Right ventricle myocardium superior (tissue), 1 donor: ENCODE data around the gene CEP131. TPM values are rescaled to one million over a fixed set of nuclear protein-coding genes. Genes with fewer than 3 reads are reported as not detected.

Experiments used
- ATAC-seq: fragments of 200-7000 bp; cut with Tn5 transposase; one replicate; pipeline ENCODE4 v1.9.1; 2020; ENCODE audit warnings: mild to moderate bottlenecking; ENCODE audit not compliant: poor library complexity
- DNase-seq: peaks from one replicate; pipeline ENCODE4 v3.0.0-alpha.2; 2020
- intact Hi-C: fragments of 100-400 bp; cut with DNase I; formaldehyde crosslinking; loops from one replicate; pipeline ENCODE4 v1.11.2; 2022
- total RNA-seq: library from RNA; stranded (reverse); fragmentation: NEBNext Ultra II Directional; extraction: Animal tissue kit (Norgen Biotek cat#: 25700); gene quantifications from one replicate; pipeline ENCODE4 v1.2.1, GENCODE V29; 2021
- donor health status: DM: no; HTN: yes; CAD: no; lungs with severe emphysema.

Gene CEP131
- total RNA-seq, 1 donor from 2014 or later: 11.1 TPM

DNA sequence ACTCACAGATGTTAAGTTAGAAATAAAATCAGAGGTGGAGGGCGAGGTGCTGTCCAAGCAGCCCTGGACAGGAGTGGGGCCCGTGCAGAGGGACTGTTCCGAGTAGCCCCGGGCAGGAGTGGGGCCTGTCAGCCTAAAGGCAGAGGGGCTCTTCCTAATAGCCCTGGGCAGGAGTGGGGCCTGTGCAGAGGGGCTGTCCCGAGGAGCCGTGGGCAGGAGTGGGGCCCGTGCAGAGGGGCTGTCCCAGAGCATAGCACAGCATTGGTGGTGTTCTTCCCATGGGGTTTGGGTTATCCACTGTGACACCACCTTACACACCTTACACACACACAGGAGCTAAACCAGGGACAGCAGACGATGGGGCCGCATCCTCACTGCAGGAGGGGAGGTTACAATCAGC is 10.4 kb downstream of the CEP131 start:
- DNase-seq (no peak), ATAC-seq (no peak)
- intact Hi-C loops: no loop called here

DNA sequence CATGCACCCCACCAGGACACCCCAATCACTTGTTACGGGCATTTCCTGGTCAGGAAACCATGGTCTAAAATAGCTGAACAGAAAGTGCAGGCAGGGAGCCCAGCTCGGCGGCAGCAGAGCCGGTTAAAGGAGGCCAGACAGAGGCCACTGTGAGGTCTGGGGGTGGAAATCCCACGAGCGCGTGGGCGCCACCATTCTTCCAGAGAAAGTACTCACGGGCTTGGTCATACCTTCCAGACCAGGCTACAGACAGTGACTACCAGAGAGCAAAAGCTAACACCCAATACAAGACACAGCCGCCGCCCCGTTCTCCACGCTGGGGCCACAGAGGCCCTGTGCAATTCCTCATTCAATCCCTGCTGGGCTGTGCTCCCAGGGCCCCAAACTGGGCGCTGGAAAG is 11.9 kb downstream of the CEP131 start:
- ATAC-seq: no peak
- intact Hi-C loops: no loop called here
- DNase-seq: no peak

DNA sequence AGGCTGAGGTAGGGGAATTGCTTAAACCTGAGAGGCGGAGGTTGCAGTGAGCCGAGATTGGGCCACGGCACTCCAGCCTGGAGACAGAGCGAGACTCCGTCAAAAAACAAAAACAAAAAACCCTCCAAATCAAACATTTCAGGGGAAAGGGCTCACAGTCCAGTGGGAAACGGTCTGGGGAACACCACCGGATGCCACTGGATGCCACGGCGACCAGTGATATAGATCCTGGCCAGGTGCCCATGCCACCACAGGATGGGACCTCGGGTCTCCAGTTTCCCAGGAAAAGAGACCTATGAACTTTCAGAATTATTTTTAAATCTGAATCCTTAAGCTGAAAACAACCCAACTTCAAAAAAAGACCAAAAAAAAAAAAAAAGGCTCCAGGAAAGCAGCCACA is 12.3 kb downstream of the CEP131 start:
- ATAC-seq (no peak), DNase-seq (no peak)
- intact Hi-C loops: no loop called here

DNA sequence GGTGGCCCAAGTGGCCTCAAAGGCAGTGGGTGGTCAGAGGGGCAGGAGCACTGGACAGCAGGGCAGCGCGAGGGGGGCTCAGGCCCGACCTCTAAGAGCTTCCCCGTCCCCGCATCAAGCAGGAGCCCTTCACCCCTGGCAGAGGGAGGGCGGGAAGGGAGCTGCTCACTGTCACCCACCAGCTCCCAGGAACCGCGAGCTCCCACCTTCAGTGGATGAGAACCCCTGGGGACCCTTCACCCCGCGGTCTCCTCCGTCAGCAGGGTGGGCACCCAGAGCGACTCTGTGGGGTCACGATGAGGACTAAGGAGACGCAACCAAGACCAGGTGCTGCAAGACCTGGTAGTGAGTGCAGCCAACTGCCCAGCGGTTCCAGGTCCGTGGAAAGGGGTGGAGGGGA is 13.6 kb downstream of the CEP131 start:
- intact Hi-C loops: no loop called here
- ATAC-seq (no peak), DNase-seq (no peak)

DNA sequence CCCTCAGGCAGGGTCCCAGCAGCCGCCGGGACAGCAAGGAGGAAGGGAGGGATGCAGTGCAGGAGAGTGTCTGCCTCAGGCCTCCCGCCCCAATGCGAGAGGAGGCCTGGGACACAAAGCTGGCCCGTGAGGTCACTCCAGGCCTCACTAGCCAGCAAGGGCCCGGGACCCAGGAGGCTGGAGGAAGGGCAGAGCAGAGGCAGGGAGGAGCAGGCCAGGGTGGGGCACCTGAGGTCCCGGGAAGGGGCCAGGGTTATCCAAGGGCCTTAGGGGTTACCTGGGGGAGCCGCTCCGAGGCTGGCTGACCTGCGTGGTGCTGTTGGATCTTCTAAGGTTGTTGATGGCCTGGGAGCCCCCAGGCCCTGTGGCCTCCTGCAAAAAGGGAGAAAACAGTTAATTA is 14.1 kb downstream of the CEP131 start:
- DNase-seq (no peak), ATAC-seq (no peak)
- intact Hi-C loops: no loop called here

DNA sequence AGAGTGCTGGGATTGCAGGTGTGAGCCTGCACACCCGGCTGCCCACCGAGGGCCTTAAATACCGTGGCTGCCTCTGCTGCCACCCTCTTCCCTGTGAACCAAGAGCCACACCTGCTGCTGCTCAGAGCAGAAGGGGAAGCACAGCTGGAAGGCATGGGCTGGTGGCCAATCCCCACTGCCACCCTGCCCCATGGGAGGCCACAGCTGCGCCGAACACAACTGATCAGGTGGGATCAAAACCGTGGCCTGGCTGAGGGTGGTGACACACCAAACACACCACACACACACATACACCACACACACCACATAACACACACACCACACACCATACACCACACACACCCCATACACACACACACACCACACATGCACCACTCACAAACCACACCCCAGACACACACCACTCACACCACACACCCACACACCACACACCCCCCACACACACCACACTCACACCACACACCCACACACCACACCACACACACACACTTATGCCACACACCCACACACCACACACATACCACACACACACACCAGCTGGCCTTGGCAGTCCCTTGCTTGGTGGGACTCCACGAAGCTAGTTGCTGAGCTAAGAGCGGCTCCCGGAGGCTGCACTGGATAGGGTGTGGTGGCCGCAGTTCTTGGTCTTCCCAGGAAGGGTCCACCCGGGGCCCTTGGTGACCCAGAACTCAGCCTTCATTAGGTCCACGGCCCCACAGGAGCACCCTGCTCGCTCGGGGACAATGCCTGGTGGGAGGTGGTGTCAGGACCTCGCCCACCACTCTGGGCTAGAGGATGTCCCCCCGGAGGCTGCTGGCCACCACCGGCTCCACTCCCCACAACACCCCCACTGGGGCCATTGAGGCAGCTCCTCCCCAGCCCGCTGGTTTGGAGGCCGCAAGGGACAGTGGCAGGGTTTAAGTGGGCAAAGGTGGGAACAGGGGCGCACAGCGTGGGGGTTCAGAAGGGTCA is 14.9 kb downstream of the CEP131 start:
- ATAC-seq (no peak), DNase-seq (no peak)
- intact Hi-C loops: no loop called here

DNA sequence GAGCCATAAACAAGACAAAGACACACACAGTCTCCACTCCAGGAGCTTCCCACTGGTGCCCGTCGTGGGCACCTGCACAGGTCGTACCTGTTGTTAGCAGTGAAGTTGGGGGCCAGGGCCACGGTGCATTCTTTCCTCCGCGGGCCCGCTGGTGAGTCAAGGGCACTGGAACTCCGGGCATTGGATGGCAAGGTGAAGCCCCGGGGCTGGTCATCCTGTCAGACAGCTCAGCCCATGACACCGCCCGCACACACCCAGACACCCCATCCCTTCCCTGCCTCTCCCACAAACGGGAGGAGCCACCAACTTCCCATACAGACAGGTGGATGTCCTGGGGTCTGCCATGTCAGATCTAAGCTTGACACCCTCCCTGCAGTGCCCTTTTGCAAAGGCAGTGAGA is 16.1 kb downstream of the CEP131 start:
- DNase-seq: no peak
- intact Hi-C loops: no loop called here
- no peak for ATAC-seq

DNA sequence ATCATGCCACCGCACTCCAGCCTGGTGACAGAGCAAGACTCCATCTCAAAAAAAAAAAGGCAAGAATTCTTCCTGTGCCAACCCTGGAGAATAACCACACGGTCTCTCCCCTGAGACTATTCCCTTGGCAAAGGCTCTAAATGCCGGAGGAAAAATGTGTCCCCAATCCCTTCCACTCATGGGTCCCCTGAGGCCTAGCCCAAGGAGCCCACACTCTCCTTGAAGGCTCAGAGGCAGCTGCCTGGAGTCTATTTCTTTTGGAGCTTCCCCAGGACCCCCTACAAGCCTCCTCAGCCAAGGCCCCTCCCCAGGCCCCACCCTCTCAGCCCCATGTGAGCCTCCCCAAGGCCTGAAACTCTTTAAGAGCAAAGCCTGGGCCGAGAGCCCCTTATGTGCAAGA is 16.6 kb downstream of the CEP131 start:
- DNase-seq (no peak), ATAC-seq (no peak)
- intact Hi-C loops: no loop called here

DNA sequence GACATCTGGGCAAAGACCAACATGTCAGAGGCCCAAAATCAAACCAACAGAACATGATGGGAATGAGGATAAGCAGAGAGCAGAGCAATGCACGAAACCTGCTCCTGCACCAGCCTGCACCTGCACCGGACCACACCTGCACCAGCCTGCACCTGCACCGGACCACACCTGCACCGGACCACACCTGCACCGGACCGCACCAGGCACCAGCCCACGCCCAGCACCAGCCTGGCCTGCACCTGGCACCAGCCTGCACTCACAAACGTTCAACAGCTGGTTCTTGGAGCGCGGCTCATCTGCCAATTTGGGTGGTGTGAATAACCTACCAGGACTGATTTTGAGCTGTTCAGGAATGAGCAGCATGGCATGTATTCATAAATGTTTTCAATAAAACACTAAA is 18.2 kb downstream of the CEP131 start:
- intact Hi-C loops: no loop called here
- ATAC-seq (no peak), DNase-seq (no peak)

DNA sequence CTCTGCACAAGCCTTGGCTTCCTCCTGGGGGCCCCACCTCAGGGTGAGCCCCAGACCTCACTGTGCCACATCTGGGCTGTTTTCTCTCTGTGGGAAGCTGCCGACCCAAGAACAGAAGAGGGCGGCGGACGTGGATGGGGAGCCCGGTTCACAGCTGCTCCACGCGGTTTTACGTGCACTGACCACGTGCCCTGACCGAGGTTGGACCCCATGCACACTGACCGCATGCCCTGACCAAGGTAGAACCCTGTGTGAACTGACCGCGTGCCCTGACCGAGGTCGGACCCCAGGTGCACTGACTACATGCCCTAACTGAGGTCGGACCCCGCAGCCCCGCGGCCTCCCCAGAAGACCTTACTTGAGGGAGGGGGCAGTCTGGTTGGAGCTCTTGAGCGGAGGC is 19.6 kb downstream of the CEP131 start:
- intact Hi-C loops: no loop called here
- no peak for ATAC-seq
- DNase-seq: no peak

DNA sequence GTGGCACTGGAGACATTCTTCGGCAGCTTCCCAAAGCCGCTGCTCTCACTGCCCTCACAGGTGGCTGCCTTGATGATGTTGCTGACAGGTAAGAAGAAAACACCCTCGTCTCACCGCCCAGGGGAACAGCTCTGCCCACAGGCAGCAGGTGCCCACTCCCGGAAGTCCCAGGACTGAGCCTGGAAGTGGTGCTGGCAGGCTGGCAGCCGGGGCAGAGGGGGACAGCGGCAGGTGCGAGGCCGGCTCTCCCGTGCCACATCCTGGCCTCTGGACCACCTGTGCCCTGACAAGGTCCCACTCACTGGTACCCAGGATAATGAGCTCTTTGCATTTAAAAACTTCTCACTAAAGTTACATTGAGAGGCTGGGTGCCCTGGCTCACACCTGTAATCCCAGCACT is 20.4 kb downstream of the CEP131 start:
- DNase-seq (no peak), ATAC-seq (no peak)
- intact Hi-C loops: no loop called here

DNA sequence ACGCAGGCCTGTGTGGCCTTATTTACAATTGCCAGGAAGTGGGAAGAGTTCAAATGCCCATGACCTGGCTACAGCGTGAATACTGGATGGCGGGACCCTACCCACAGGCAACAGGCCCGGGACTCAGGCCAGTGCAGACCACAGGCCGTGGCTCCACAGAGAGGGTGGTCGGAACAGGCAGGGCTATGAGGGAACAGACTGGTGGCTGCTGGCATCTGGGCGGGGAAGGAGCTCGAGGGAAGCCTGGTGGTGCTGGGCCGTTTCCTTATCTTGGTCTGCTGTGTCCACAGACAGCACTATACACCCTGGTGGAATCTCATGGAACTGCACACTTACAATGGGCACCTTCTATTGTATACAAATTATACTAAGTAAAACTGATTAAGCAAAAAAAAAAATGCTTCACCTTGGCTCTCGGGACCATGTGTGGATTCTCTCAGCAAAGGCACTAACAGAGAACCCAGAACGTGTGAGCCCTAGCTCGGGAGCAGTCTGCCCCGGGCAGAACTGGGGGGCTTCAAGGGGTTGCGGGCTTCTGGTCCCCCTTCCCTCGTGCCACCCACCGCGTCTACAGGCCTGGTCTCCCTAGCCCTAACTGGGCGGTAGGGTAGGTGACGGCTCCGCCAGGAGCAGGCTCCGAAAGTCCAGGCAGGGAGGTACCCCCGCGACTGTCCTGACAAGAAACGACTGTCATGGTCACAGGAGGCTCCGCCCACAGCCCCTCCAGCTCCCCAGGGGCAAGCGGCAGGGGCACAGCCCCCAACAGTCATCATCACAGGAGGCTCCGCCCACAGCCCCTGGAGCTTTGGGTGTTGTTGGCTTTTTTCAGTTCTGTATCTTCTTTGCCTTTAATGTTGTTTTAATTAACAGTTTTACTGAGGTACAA is 21.8 kb downstream of the CEP131 start:
- DNase-seq: no peak

DNA sequence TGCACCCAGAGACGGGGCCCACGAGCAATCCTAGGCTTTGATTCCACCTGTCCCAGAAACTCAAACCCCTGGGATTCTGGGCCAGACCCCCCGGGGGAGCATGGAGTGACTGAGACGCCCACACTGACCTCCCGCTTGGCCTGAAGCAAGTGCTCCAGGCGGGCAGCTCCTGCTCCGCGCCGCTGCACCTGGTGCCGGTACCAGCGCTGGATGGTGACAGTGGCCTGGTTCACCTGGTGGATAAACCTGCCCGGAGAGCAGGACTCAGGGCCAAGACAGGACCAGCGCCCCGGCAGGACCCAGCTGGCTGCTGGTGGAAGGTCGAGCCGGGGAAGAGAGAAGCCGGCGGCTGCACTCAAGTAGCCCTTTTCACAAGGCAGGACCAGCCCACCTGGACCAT is 22.6 kb downstream of the CEP131 start:
- intact Hi-C loops: no loop called here
- no peak for DNase-seq

More for the DNA sequence above, 21.8 kb downstream of the CEP131 start:
- intact Hi-C loops: no loop called here
- ATAC-seq: peak; percentile 56

DNA sequence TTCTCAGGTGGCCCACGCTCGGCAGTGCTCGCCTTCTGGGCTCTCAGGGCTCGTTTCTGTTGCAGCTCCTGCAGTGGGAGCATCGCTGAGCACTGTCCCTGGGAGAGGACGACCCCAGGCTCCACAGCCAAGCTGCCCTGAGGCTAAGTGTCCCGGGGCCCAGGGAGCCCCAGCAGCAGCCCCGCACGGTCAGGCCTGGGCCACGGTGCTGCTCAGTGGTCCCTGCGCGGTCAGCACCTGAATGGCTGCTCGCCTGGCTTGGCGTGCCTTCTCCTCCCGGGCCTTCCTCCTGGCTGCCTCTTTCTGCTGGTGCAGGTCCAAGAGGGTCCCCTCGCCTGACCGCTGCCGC is 23.3 kb downstream of the CEP131 start:
- intact Hi-C loops: no loop called here
- no peak for DNase-seq
- ATAC-seq: no peak

More for the DNA sequence above, 22.6 kb downstream of the CEP131 start:
- ATAC-seq: no peak

DNA sequence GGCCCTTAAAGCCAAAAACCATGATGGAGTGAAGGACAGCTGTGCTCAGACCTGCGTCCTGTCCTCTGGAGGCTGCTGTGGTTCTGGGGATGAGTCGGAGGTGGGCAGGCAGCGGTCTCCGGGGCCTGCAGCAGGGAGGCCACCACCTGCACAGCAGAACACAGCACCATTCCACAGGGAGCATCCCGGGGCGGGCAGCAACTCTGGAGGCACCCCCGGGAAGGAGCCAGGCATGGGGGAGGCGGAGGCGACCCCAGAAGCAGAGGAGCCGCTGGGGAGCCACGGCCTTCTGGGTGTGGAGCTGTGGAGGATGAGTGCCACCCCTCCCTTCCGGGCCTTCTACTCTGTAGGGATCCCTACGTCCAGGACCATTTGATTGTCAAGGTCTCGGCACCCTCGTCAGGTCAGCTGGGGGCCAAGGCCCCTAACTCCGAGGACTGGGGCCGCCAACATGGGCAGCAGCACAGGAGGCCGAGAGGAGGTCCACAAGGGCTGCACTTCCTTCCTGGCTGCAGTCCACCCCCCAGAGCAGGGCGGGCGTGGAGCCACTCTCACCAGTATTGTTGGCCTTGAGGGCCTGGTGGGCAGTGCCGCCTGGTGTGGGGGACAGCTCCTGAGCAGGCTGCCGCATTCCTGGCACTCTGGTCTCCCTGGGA is 23.8 kb downstream of the CEP131 start:
- ATAC-seq (no peak), DNase-seq (no peak)
- intact Hi-C loops: no loop called here

DNA sequence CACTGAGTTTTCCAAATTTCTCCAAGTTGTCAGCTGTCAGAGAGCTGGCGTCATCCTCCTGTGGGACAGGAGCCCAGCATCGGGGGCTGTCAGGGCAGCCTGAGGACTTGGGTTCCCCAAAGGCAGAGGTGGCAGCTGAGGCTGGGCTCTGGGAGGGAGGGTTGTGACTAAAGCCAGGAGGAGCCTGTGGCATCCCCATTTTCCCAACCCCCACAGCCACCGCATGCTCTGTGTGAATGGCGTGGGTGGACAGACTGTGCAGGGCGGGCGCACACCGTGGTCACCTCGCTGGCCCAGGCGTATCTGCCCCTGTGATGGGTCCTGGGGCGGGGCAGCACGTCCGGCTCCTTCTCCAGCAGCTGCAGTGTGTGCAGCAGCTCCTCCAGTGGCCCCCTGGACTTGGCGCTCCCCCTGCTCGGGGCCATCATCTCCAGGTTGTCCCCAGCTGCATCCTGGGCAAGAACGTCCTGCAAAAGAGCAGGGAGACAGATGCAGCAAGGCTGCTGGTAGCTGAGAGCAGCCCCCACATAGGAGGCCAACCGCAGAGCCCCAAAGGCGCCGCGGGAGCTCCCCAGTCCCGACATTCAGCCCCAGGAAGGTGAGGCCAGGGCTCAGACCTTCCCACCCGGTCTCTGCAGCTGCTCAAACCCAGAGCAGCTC is 24.8 kb downstream of the CEP131 start:
- peak; percentile 36 for DNase-seq
- ATAC-seq: no peak
- intact Hi-C loops: no loop called here

DNA sequence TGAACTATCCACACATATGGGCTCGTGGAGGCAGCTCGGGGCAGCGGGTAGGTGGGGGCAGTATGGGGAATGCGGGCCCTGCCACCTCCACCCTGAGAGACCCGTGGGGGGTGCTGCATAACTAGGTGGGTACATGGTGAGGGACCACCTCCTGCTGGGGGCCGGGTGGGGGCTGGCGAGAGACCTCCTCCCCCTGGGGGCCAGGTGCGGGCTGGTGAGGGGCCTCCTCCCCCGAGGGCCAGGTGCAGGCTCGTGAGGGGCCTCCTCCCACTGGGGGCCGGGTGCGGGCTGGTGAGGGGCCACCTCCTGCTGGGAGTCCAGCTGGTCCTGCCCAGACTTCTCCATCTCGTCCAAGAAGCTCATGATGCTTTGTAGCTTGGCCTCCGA is 25.4 kb downstream of the CEP131 start:
- ATAC-seq (no peak), DNase-seq (no peak)
- intact Hi-C loops: no loop called here

DNA sequence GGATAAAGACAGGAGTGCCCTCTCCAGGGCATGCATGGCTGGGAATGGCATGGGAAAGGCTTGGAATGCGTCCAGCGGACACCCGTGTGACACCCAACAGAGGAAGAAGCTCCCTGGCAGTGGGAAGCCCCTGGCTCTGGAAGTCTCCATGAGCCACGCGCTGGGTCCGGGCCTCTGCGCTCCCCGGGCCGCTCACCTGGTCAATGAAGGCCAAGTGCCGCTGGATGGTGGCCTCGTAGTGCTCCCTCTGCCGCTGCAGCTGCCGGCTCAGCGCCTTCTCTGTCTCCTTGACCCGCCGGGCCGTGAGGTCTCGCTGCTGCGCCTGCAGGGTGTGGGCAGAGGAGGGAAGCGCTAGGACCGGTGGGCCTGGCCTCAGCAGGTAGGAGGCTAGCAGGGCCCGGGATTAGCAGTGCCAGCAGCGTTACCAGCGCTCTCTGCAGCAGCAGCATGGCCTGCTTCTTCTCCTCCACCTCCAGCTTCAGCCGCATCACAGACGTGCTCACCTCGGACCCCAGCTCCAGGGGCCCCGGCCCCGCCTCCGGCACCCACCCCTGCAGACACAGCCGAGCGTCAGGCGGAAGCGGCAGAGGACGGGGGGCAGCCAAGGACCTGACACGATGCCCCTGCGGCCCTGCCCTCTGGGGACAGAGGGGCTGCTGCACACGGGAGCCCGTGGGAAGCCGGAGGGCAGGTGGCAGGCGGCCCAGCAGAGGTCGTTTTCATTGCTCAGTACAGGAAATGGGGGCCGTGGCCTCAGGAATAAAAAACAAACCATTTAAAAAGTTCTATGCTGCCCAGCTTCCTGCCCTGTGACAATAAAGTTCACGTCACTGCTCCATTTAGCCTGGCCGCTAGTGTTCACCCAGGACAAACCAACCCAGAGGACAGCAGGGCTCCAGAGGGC is 26.0 kb downstream of the CEP131 start:
- intact Hi-C loops: no loop called here
- DNase-seq (no peak), ATAC-seq (no peak)
